Skeletal muscle satellite cell (primary cell): Measurements from ENCODE around the gene HSPA12B.

ENCODE experiments used
- H3K27me3 ChIP-seq: 2 replicates; pipeline ENCODE4 v1.7.0; 2013; ENCODE audit warnings: low read length; ENCODE audit not compliant: control insufficient read depth, insufficient read depth
- H3K36me3 ChIP-seq: 2 replicates; pipeline ENCODE4 v1.7.0; 2013; ENCODE audit warnings: mild to moderate bottlenecking, control low read depth, low read length; ENCODE audit not compliant: insufficient read depth
- H3K4me1 ChIP-seq: 2 replicates; pipeline ENCODE4 v1.7.0; 2013; ENCODE audit warnings: low read length; ENCODE audit not compliant: control insufficient read depth, insufficient read depth
- H3K4me2 ChIP-seq: 2 replicates; pipeline ENCODE4 v1.7.0; 2013; ENCODE audit warnings: mild to moderate bottlenecking, low read length
- H3K4me3 ChIP-seq: 2 replicates; pipeline ENCODE4 v1.7.0; 2013; ENCODE audit warnings: low read length
- H3K9ac ChIP-seq: 2 replicates; pipeline ENCODE4 v1.7.0; 2013; ENCODE audit warnings: mild to moderate bottlenecking, low read depth, low read length, moderate library complexity
- H3K9me3 ChIP-seq: replicated peaks from 2 replicates; pipeline ENCODE4 v1.7.0; 2013; ENCODE audit warnings: mild to moderate bottlenecking, control low read depth, low read length

The HSPA12B gene

GRCh38 chr20:3694864-3695263, 37.6 kb upstream of the HSPA12B start:
- H3K4me3 ChIP-seq = no peak overlapping the region
- H3K36me3 ChIP-seq = no peaks in the 10 kb centered on the region
- peaks cover 35% of the 10 kb centered on the region for H3K27me3 ChIP-seq
- no peak overlapping the region for H3K4me2 ChIP-seq
- H3K4me1 ChIP-seq = no peaks in the 10 kb centered on the region
- no peaks in the 10 kb centered on the region for H3K9me3 ChIP-seq
- H3K9ac ChIP-seq = no peak overlapping the region

GRCh38 chr20:3696200-3696599, 36.3 kb upstream of the HSPA12B start:
- H3K27me3 ChIP-seq = peaks cover 38% of the 10 kb centered on the region

GRCh38 chr20:3696745-3697587, 35.5 kb upstream of the HSPA12B start:
- Histone ChIP-seq H3K9ac (no peak overlapping the region), H3K9me3 (no peaks in the 10 kb centered on the region), H3K4me1 (no peaks in the 10 kb centered on the region)

More at GRCh38 chr20:3696200-3696599, 36.3 kb upstream of the HSPA12B start:
- Histone ChIP-seq H3K9ac (no peak overlapping the region), H3K4me3 (no peak overlapping the region), H3K9me3 (no peaks in the 10 kb centered on the region), H3K4me1 (no peaks in the 10 kb centered on the region), H3K4me2 (no peak overlapping the region), H3K36me3 (no peaks in the 10 kb centered on the region)

GRCh38 chr20:3697588-3698305, 34.7 kb upstream of the HSPA12B start:
- no peaks in the 10 kb centered on the region for H3K9me3 ChIP-seq
- no peaks in the 10 kb centered on the region for H3K36me3 ChIP-seq
- peaks cover 37% of the 10 kb centered on the region for H3K27me3 ChIP-seq
- no peaks in the 10 kb centered on the region for H3K4me1 ChIP-seq
- no peak overlapping the region for H3K9ac ChIP-seq
- H3K4me3 ChIP-seq = no peak overlapping the region
- H3K4me2 ChIP-seq = no peak overlapping the region

More at GRCh38 chr20:3696745-3697587, 35.5 kb upstream of the HSPA12B start:
- H3K4me2 ChIP-seq = no peak overlapping the region
- H3K4me3 ChIP-seq = no peak overlapping the region
- peaks cover 41% of the 10 kb centered on the region for H3K27me3 ChIP-seq
- no peaks in the 10 kb centered on the region for H3K36me3 ChIP-seq

GRCh38 chr20:3698591-3699001, 33.9 kb upstream of the HSPA12B start:
- Histone ChIP-seq H3K36me3 (no peaks in the 10 kb centered on the region), H3K27me3 (peaks cover 32% of the 10 kb centered on the region), H3K4me2 (no peak overlapping the region), H3K9ac (no peak overlapping the region), H3K4me3 (no peak overlapping the region), H3K9me3 (no peaks in the 10 kb centered on the region), H3K4me1 (no peaks in the 10 kb centered on the region)

- no peak overlapping the region for H3K9ac ChIP-seq
- H3K4me2 ChIP-seq = no peak overlapping the region
- no peaks in the 10 kb centered on the region for H3K4me1 ChIP-seq
- H3K9me3 ChIP-seq = no peaks in the 10 kb centered on the region
- no peaks in the 10 kb centered on the region for H3K36me3 ChIP-seq
- H3K4me3 ChIP-seq = no peak overlapping the region
- H3K27me3 ChIP-seq = peaks cover 33% of the 10 kb centered on the region
These were observed 33.4 kb upstream of the HSPA12B start for GRCh38 chr20:3699037-3699436.

- no peak overlapping the region for H3K4me2 ChIP-seq
- no peaks in the 10 kb centered on the region for H3K4me1 ChIP-seq
- no peaks in the 10 kb centered on the region for H3K36me3 ChIP-seq
- no peak overlapping the region for H3K4me3 ChIP-seq
- H3K9me3 ChIP-seq = no peaks in the 10 kb centered on the region
- H3K9ac ChIP-seq = no peak overlapping the region
- H3K27me3 ChIP-seq = peaks cover 43% of the 10 kb centered on the region
These were observed 31.2 kb upstream of the HSPA12B start for GRCh38 chr20:3701061-3701998.

- Histone ChIP-seq H3K4me3 (no peak overlapping the region), H3K36me3 (no peaks in the 10 kb centered on the region), H3K4me1 (peaks cover 3% of the 10 kb centered on the region), H3K27me3 (peaks cover 51% of the 10 kb centered on the region), H3K9ac (no peak overlapping the region), H3K9me3 (no peaks in the 10 kb centered on the region), H3K4me2 (no peak overlapping the region)
These were observed 29.7 kb upstream of the HSPA12B start for GRCh38 chr20:3702611-3703391.

GRCh38 chr20:3704087-3704486, 28.4 kb upstream of the HSPA12B start:
- no peak overlapping the region for H3K4me3 ChIP-seq
- no peaks in the 10 kb centered on the region for H3K36me3 ChIP-seq
- H3K9ac ChIP-seq = no peak overlapping the region
- peaks cover 43% of the 10 kb centered on the region for H3K27me3 ChIP-seq
- no peaks in the 10 kb centered on the region for H3K9me3 ChIP-seq
- peaks cover 3% of the 10 kb centered on the region for H3K4me1 ChIP-seq
- H3K4me2 ChIP-seq = no peak overlapping the region

- Histone ChIP-seq H3K4me2 (no peak overlapping the region), H3K4me1 (peaks cover 3% of the 10 kb centered on the region), H3K9me3 (no peaks in the 10 kb centered on the region), H3K4me3 (no peak overlapping the region), H3K36me3 (no peaks in the 10 kb centered on the region), H3K9ac (no peak overlapping the region), H3K27me3 (peaks cover 49% of the 10 kb centered on the region)
These were observed 27.0 kb upstream of the HSPA12B start for GRCh38 chr20:3705491-3705969.
